ENCODE measurements around the gene RIT2. TPM values are rescaled to one million over a fixed set of nuclear protein-coding genes. Genes with fewer than 3 reads are reported as not detected.

The RIT2 gene
- polyA plus RNA-seq, 2 of the 4 experiments (the other 2 are of a cell fraction): not detected

DNA sequence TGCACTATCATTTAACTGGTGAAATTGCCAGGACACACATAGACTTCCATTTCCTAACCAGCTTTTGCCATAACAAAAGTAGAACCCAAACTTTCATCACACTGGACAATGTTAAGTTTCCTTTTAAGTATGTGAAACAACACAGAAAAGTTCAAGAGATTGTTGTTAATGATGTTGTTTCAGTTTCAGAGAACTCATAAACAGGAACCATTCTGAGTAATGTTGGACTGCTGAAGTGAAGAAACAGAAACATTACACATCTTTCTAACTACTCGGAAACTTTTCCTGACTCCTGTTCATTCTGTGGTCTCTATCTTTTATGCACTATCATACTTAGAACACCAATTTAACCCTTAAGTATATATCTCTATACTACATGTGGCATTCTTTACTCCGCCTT is 179.2 kb downstream of the RIT2 start (continued):
- TF ChIP-seq ZSCAN20 (CRISPR knock-in tag; IDR thresholded peaks at IDR 0.05): no peak

DNA sequence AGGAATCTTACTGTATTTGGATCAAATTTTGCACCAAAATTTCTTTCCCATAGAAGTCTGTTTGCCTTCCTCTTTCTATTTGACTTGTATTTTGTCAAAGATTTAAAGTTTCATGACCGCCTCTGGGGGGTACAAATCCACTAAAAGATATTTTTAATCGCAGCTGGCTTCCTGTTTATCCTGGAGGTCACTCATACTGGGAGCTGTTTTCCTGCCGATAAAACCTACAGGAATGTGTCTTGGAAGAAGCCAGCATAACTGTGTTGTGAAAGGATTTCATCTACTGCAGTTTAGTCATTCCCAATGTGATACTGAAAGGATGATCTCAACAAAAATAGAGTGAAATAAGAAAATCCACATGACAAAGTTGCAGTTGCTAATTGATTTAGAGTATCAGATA is 184.0 kb downstream of the RIT2 start:
- no peak for TF ChIP-seq MYC (IDR thresholded peaks at IDR 0.05; ENCODE audit: borderline replicate concordance, low read length)
- Histone ChIP-seq H3K9me3 (no peaks in the 10 kb centered on the region), H3K4me1 (no peaks in the 10 kb centered on the region), H3K4me3 (no peak overlapping the region), H3K4me2 (no peak overlapping the region), H3K27ac (no peak overlapping the region)
- DNase-seq (ENCODE audit: low read depth in 1 of 2, low spot score in 1 of 2): no peak
- CTCF ChIA-PET: no interaction called here
- no peak for FAIRE-seq
- 4% methylated on average over 3 of the region's 3 CpGs for WGBS (ENCODE audit: missing lambda C conversion rate)
- POLR2A ChIA-PET: no interaction called here
- ATAC-seq: no peak

DNA sequence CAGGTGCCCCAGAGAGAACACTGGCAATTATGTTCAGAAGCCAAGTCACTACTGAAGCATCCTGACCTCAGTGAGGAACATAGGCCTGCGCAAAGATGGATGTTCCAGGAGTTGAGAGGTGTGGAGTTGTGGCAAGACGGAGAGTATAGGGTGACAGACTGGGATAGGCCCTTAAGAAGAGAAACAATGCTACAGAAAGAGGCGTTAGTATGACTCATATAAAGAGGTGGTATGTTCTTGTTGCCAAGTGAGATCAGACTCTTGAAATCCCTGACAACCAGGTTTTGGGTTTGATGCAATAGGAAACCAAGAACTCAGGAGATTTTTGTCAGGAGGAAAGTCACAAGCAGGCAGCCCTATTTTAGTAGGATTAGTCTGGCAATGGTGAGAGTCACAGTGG is 185.6 kb downstream of the RIT2 start:
- Histone ChIP-seq H3K9me3 (no peaks in the 10 kb centered on the region), H3K27ac (no peak overlapping the region), H3K4me2 (no peak overlapping the region), H3K4me3 (no peak overlapping the region), H3K4me1 (no peaks in the 10 kb centered on the region)
- POLR2A ChIA-PET: no interaction called here
- ATAC-seq (no peak), DNase-seq (ENCODE audit: low read depth in 1 of 2, low spot score in 1 of 2) (no peak), FAIRE-seq (no peak)
- CTCF ChIA-PET: no interaction called here
- TF ChIP-seq HEYL (CRISPR knock-in tag; IDR thresholded peaks at IDR 0.05) (no peak), NPAS2 (CRISPR knock-in tag; IDR thresholded peaks at IDR 0.05; ENCODE audit: borderline replicate concordance) (no peak), FOXS1 (CRISPR knock-in tag; IDR thresholded peaks at IDR 0.05) (no peak), CEBPB (IDR thresholded peaks at IDR 0.05) (no peak), HOXB5 (CRISPR knock-in tag; IDR thresholded peaks at IDR 0.05) (no peak), JUNB (IDR thresholded peaks at IDR 0.05) (no peak)
- TF ChIP-seq, protein P1, sequence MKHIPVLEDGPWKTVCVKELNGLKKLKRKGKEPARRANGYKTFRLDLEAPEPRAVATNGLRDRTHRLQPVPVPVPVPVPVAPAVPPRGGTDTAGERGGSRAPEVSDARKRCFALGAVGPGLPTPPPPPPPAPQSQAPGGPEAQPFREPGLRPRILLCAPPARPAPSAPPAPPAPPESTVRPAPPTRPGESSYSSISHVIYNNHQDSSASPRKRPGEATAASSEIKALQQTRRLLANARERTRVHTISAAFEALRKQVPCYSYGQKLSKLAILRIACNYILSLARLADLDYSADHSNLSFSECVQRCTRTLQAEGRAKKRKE (CRISPR knock-in tag; IDR thresholded peaks at IDR 0.05; ENCODE audit: low read depth): no peak
- TF ChIP-seq, protein P2, sequence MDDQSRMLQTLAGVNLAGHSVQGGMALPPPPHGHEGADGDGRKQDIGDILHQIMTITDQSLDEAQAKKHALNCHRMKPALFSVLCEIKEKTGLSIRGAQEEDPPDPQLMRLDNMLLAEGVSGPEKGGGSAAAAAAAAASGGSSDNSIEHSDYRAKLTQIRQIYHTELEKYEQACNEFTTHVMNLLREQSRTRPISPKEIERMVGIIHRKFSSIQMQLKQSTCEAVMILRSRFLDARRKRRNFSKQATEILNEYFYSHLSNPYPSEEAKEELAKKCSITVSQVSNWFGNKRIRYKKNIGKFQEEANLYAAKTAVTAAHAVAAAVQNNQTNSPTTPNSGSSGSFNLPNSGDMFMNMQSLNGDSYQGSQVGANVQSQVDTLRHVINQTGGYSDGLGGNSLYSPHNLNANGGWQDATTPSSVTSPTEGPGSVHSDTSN (IDR thresholded peaks at IDR 0.05): no peak
- 0% methylated on average over 3 of the region's 3 CpGs for WGBS (ENCODE audit: missing lambda C conversion rate)

DNA sequence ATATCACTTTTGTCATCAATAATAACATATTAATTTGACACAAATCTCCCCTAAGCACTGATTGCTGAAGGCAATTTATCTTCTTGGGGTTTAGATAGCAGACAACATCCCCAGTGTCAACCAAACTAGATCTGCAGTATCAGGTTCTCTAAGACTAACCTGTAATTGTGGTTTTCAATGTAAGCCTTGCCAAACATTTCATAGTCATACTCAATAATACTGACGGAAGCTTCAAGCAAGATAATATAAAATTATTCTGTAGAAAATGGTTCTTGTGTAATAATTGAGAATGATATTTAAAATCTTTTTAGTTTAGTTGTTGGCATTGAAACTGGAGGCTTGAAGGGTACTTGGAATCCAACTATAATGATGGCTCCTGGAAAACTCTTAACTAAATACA is 186.3 kb downstream of the RIT2 start:
- Histone ChIP-seq H3K4me2 (no peak overlapping the region), H3K4me1 (no peaks in the 10 kb centered on the region), H3K27ac (no peak overlapping the region), H3K9me3 (no peaks in the 10 kb centered on the region), H3K4me3 (no peak overlapping the region)
- TF ChIP-seq PHF8 (IDR thresholded peaks at IDR 0.05; ENCODE audit: borderline replicate concordance, low read depth): no peak
- TF ChIP-seq FOSB (CRISPR knock-in tag; IDR thresholded peaks at IDR 0.05): no peak
- TF ChIP-seq SREBF2 (IDR thresholded peaks at IDR 0.05): no peak
- no peak for TF ChIP-seq KDM1A (IDR thresholded peaks at IDR 0.05; ENCODE audit: low read depth)
- TF ChIP-seq, protein P2 (IDR thresholded peaks at IDR 0.05): no peak
- POLR2A ChIA-PET: no interaction called here
- FAIRE-seq (no peak), ATAC-seq (no peak), DNase-seq (ENCODE audit: low read depth in 1 of 2, low spot score in 1 of 2) (no peak)
- CTCF ChIA-PET: no interaction called here
- WGBS (ENCODE audit: missing lambda C conversion rate): 40% methylated on average over 1 of the region's 1 CpG

DNA sequence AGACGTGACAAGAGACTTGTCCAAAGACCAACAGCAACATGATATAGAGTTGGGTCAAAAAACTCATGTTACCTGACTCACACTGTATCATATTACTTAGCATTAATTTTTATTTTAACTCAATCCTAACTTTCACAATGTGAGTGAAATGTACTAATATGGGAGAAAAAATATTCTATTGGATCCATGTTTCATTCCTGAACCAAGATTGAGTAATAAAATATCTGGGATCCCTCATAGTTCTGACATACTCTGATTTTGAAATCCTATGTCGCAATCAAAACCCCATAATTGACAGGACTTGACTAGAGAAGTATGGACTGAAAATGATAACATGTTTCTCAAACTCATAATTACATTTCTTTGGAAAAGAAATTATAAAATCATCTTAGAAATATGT is 190.4 kb downstream of the RIT2 start:
- CTCF ChIA-PET: no interaction called here
- FAIRE-seq: no peak
- no peak for ATAC-seq
- H3K4me2 ChIP-seq: no peak overlapping the region
- 2% methylated on average over 2 of the region's 2 CpGs for WGBS (ENCODE audit: missing lambda C conversion rate)
- DNase-seq (ENCODE audit: low read depth in 1 of 2, low spot score in 1 of 2): no peak
- no peaks in the 10 kb centered on the region for H3K4me1 ChIP-seq
- no peak overlapping the region for H3K4me3 ChIP-seq
- POLR2A ChIA-PET: no interaction called here
- H3K27ac ChIP-seq: no peak overlapping the region
- no peaks in the 10 kb centered on the region for H3K9me3 ChIP-seq
- no peak for TF ChIP-seq POLR2AphosphoS2 (conservative IDR thresholded peaks at IDR 0.05; ENCODE audit: low read length)
- no peak for TF ChIP-seq CBX8 (IDR thresholded peaks at IDR 0.05)
- TF ChIP-seq SREBF2 (IDR thresholded peaks at IDR 0.05): no peak
- TF ChIP-seq HEYL (CRISPR knock-in tag; IDR thresholded peaks at IDR 0.05): no peak
- TF ChIP-seq FOSL2 (IDR thresholded peaks at IDR 0.05): no peak
- TF ChIP-seq FOSL2 (CRISPR knock-in tag; IDR thresholded peaks at IDR 0.05): no peak
- TF ChIP-seq MAFK (IDR thresholded peaks at IDR 0.05; ENCODE audit: partially characterized antibody): no peak
